Endothelial cell (in vitro differentiated cells): ENCODE data around the gene IQGAP2. TPM values are rescaled to one million over a fixed set of nuclear protein-coding genes. Genes with fewer than 3 reads are reported as not detected.

Experiments
- DNase-seq: peaks from one replicate; pipeline ENCODE4 v3.0.0; 2021; ENCODE audit warnings: low spot score
- H3K27ac Mint-ChIP-seq: one replicate; pipeline ENCODE4 v1.8.0; 2021; ENCODE audit warnings: mixed read lengths, inconsistent platforms; ENCODE audit not compliant: unreplicated experiment
- H3K27me3 Mint-ChIP-seq: one replicate; pipeline ENCODE4 v1.8.0; 2021; ENCODE audit warnings: mild to moderate bottlenecking, moderate library complexity, mixed read lengths, inconsistent platforms; ENCODE audit not compliant: unreplicated experiment
- H3K36me3 Mint-ChIP-seq: one replicate; pipeline ENCODE4 v1.8.0; 2021; ENCODE audit warnings: mild to moderate bottlenecking, low read depth, mixed read lengths, inconsistent platforms; ENCODE audit not compliant: unreplicated experiment
- H3K4me1 Mint-ChIP-seq: one replicate; pipeline ENCODE4 v1.8.0; 2021; ENCODE audit warnings: mild to moderate bottlenecking, mixed read lengths, inconsistent platforms; ENCODE audit not compliant: unreplicated experiment
- H3K4me3 Mint-ChIP-seq: one replicate; pipeline ENCODE4 v1.8.0; 2021; ENCODE audit warnings: mild to moderate bottlenecking, mixed read lengths, inconsistent platforms; ENCODE audit not compliant: unreplicated experiment
- H3K9me3 Mint-ChIP-seq: one replicate; pipeline ENCODE4 v1.8.0; 2021; ENCODE audit warnings: mixed read lengths, inconsistent platforms; ENCODE audit not compliant: unreplicated experiment
- total RNA-seq: library from RNA; stranded (reverse); fragmentation: NEBNext Ultra II Directional; extraction: Animal tissue kit (Norgen Biotek cat#: 25700); gene quantifications from one replicate; pipeline ENCODE4 v1.2.1, GENCODE V29; 2021; ENCODE audit not compliant: unreplicated experiment
- TF ChIP-seq, protein P1 (sequence below): fragments of 200-600 bp; sonication (generic); IDR thresholded peaks from one replicate; pipeline ENCODE4 v1.5.0; 2021; ENCODE audit warnings: antibody characterized with exemption; ENCODE audit not compliant: unreplicated experiment

The IQGAP2 gene
- total RNA-seq, 1 donor from 2014 or later: 43.4 TPM

DNA sequence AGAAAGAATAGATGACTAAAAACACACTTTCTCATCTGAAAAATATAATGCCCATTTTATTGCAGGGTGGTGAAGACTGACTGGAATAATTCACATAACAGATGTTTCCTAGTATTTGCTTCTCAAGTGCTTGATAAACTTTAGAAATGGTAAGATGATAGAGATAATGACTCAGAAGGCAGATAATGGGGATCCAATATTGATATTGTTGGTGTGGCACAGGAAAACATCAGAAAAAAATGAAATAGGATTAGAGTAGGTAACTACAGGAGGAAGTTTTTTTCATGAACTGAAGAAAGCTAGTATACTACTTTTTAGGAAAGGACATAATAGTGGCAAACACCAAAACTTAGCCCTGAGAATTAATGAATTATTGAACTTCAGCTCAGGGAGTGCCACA is 240.3 kb downstream of the IQGAP2 start:
- Mint-ChIP-seq H3K27ac (no peak overlapping the region), H3K4me3 (no peak overlapping the region), H3K4me1 (peaks cover 39% of the 10 kb centered on the region), H3K36me3 (peaks cover 20% of the 10 kb centered on the region), H3K9me3 (peaks cover 3% of the 10 kb centered on the region), H3K27me3 (peaks cover 2% of the 10 kb centered on the region)
- no peak for DNase-seq
- TF ChIP-seq, protein P1, sequence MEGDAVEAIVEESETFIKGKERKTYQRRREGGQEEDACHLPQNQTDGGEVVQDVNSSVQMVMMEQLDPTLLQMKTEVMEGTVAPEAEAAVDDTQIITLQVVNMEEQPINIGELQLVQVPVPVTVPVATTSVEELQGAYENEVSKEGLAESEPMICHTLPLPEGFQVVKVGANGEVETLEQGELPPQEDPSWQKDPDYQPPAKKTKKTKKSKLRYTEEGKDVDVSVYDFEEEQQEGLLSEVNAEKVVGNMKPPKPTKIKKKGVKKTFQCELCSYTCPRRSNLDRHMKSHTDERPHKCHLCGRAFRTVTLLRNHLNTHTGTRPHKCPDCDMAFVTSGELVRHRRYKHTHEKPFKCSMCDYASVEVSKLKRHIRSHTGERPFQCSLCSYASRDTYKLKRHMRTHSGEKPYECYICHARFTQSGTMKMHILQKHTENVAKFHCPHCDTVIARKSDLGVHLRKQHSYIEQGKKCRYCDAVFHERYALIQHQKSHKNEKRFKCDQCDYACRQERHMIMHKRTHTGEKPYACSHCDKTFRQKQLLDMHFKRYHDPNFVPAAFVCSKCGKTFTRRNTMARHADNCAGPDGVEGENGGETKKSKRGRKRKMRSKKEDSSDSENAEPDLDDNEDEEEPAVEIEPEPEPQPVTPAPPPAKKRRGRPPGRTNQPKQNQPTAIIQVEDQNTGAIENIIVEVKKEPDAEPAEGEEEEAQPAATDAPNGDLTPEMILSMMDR: no peak

DNA sequence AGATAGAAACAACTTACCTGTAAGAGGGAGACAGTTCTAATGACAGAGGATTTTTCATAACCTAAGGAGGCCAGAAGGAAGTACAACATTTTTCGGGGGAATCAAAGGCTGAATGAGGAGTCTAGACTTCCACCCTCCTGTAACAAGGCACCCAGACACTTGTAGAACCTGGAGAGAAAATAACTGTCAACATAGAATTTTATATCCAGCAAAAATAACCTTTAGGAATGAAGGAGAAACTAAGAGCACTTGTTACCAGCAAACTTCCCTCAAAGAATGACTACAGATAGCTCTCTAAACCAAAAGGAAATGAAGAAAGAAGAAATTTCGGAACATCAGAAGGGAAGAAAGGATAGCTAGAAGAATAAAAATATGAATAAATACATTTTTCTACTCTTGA is 246.1 kb downstream of the IQGAP2 start:
- DNase-seq: no peak
- no peak overlapping the region for H3K27ac Mint-ChIP-seq
- TF ChIP-seq, protein P1: no peak
- H3K36me3 Mint-ChIP-seq: peaks cover 37% of the 10 kb centered on the region
- H3K27me3 Mint-ChIP-seq: peaks cover 2% of the 10 kb centered on the region
- H3K9me3 Mint-ChIP-seq: peaks cover 14% of the 10 kb centered on the region
- H3K4me3 Mint-ChIP-seq: peak overlapping the region; percentile 62
- peaks cover 9% of the 10 kb centered on the region for H3K4me1 Mint-ChIP-seq

DNA sequence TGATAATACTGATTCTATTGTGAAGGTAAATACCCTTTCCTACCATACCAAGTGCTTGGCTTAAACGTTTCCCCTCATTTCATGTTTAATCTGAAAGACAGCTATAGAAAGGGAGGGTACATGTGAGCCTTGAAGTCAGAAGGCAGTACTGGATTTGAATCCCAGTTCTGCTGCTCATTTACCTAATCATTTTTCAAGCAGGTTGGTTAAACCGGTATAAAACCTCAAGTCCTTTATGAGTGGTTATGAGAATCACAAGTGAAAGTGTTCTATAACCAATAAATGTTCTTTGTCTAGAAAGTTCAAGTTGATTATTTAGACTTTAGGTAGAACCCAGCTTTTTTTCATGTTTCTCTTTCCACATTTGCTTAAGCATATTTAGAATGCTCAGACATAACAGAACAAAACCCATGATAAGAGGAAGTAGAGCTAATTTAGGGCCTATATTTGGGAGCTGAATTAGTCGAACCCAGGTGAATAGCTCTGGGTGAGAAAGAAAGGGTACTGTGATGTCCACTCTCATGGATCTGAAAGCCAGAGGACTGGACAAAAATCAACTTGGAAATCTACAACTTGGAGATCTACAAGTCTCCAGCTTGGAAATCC is 249.8 kb downstream of the IQGAP2 start:
- TF ChIP-seq, protein P1: no peak
- H3K36me3 Mint-ChIP-seq: peaks cover 25% of the 10 kb centered on the region
- no peak overlapping the region for H3K27ac Mint-ChIP-seq
- no peak overlapping the region for H3K4me3 Mint-ChIP-seq
- DNase-seq: no peak
- no peaks in the 10 kb centered on the region for H3K27me3 Mint-ChIP-seq
- H3K4me1 Mint-ChIP-seq: peaks cover 36% of the 10 kb centered on the region
- peaks cover 14% of the 10 kb centered on the region for H3K9me3 Mint-ChIP-seq

DNA sequence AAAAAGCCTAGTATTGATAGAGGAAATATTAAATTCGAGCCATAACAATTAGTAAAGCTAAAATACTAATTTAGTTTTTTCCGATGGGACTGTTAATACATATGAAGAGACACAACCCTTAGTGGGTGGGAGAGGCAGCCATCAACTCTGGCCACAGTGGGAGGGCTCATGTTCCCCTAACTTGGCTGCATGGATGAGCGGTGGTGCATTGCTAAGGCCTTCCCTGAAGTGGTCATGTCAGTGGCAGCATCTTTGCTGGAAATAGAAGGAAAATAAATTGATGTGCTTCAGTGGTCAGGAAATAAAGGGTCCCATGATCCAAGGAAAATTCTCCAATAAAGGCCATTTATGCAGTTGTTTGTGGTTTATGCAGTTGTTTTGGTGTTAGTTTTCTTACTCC is 254.0 kb downstream of the IQGAP2 start:
- H3K9me3 Mint-ChIP-seq: no peaks in the 10 kb centered on the region
- no peak overlapping the region for H3K4me3 Mint-ChIP-seq
- no peak for DNase-seq
- peaks cover 73% of the 10 kb centered on the region for H3K4me1 Mint-ChIP-seq
- H3K27me3 Mint-ChIP-seq: no peaks in the 10 kb centered on the region
- TF ChIP-seq, protein P1: no peak
- peaks cover 6% of the 10 kb centered on the region for H3K36me3 Mint-ChIP-seq
- H3K27ac Mint-ChIP-seq: peak overlapping the region; percentile 96

DNA sequence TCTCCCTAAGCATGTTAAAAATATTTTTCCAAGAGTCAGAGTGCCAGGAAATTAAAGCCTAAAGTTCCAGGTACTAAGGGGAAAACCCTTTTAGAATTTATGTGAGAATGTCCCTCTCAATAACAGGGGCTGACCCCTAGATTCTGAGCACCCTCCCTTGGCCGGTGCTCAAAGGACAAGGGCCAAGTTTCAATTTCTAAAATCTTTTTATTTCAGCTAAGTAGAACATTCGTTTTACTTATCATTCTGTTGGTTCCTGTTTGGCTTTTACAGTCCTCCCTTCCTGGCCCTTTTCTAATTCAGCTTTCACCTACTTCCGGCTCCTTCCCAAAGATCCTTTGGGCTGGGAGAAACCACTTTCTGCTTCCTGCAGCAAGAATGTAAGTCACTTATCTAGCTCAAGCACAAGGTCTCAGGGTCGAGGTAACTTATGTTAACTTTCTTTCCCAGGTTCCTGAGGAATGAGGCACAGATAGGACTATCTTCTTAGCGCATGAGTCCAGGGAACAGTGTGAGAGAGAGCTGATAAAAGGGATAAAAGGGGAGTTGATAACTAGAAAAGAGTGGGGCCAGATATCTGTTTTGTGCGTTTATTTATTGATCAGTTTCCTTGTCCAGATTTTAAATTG is 254.7 kb downstream of the IQGAP2 start:
- Mint-ChIP-seq H3K4me3 (no peak overlapping the region), H3K9me3 (no peaks in the 10 kb centered on the region), H3K27me3 (no peaks in the 10 kb centered on the region), H3K4me1 (peaks cover 80% of the 10 kb centered on the region), H3K36me3 (peaks cover 6% of the 10 kb centered on the region), H3K27ac (peak overlapping the region; percentile 96)
- TF ChIP-seq, protein P1: no peak
- peak; percentile 37 for DNase-seq
